Thyroid gland (tissue), 4 donors: ENCODE results near the gene UBE2QL1. TPM values are rescaled to one million over a fixed set of nuclear protein-coding genes. Genes with fewer than 3 reads are reported as not detected.
A peak's percentile ranks its signal among the peaks of the same experiment; 100 is the strongest.

Experiments used
- DNase-seq, 2 donors: peaks; one replicate each; pipeline ENCODE4 v3.0.0-alpha.2; 2019
- H3K27ac ChIP-seq, 3 donors: fragments of 200-600 bp; sonication (generic); 1 replicate in 2 of 3; 2 replicates in 1 of 3; pipeline ENCODE4 v1.5.1; 2016 to 2019; ENCODE audit warnings: mild to moderate bottlenecking in 1 of 3, moderate library complexity in 1 of 3
- H3K27me3 ChIP-seq: fragments of 200-600 bp; sonication (generic); one replicate; pipeline ENCODE4 v1.5.1; 2019
- H3K36me3 ChIP-seq, 2 donors: fragments of 200-600 bp; sonication (generic); one replicate each; pipeline ENCODE4 v1.5.1; 2016 to 2019
- H3K4me1 ChIP-seq, 2 donors: fragments of 200-600 bp; sonication (generic); one replicate each; pipeline ENCODE4 v1.5.1; 2017 to 2019
- H3K4me3 ChIP-seq, 3 donors: fragments of 200-600 bp; sonication (generic); replicated peaks in 1 of 3; 1 replicate in 2 of 3; 2 replicates in 1 of 3; pipeline ENCODE4 v1.5.1; 2016; ENCODE audit warnings: mild to moderate bottlenecking in 1 of 3
- H3K9me3 ChIP-seq: fragments of 200-600 bp; sonication (generic); one replicate; pipeline ENCODE4 v1.5.1; 2017
- POLR2A ChIP-seq, 2 donors: fragments of 450-650 bp; IDR thresholded peaks; one replicate each; pipeline ENCODE4 v1.6.1; 2017; ENCODE audit warnings: antibody characterized with exemption in 2 of 2, mild to moderate bottlenecking in 2 of 2, moderate library complexity in 1 of 2
- WGBS, 2 donors: methylation state at CpG; one replicate each; pipeline ENCODE4 v1.1.5; 2017; 5-methylcytosine and 5-hydroxymethylcytosine counted together
- intact Hi-C: fragments of 100-400 bp; cut with DNase I; formaldehyde crosslinking; loops from one replicate; pipeline ENCODE4 v1.15.1; 2023
- total RNA-seq, 4 donors: library from RNA; depleted of rRNA; stranded (reverse); fragments of >200 nt; gene quantifications; one replicate each; pipeline ENCODE4 v1.2.3, GENCODE V29; 2016
- TF ChIP-seq, protein P1 (sequence below), 6 experiments: fragments of 200-600 bp in 3 of 6; fragments of 450-650 bp in 3 of 6; sonication (generic) in 3 of 6; IDR thresholded peaks; one replicate each; pipeline ENCODE4 v1.5.1; 2016 to 2019; ENCODE audit warnings: antibody characterized with exemption in 6 of 6, mild to moderate bottlenecking in 2 of 6, inconsistent platforms in 1 of 6, moderate library complexity in 1 of 6

UBE2QL1 gene
- total RNA-seq, 4 donors from 2014 or later, result 2.0 to 4.0 (median 2.6) TPM

- no peaks in the 10 kb centered on the region for H3K9me3 ChIP-seq
- DNase-seq, result no peak
- H3K36me3 ChIP-seq, result no peaks in the 10 kb centered on the region
- WGBS, 2 donors, result 75 to 90% methylated on average over 6 of the region's 6 CpGs
- intact Hi-C loops, result no loop called here
- H3K4me3 ChIP-seq, result no peak overlapping the region
- no peaks in the 10 kb centered on the region for H3K27me3 ChIP-seq
- no peak overlapping the region for H3K27ac ChIP-seq
- TF ChIP-seq POLR2A (IDR thresholded peaks at IDR 0.05), result no peak
- TF ChIP-seq, protein P1, sequence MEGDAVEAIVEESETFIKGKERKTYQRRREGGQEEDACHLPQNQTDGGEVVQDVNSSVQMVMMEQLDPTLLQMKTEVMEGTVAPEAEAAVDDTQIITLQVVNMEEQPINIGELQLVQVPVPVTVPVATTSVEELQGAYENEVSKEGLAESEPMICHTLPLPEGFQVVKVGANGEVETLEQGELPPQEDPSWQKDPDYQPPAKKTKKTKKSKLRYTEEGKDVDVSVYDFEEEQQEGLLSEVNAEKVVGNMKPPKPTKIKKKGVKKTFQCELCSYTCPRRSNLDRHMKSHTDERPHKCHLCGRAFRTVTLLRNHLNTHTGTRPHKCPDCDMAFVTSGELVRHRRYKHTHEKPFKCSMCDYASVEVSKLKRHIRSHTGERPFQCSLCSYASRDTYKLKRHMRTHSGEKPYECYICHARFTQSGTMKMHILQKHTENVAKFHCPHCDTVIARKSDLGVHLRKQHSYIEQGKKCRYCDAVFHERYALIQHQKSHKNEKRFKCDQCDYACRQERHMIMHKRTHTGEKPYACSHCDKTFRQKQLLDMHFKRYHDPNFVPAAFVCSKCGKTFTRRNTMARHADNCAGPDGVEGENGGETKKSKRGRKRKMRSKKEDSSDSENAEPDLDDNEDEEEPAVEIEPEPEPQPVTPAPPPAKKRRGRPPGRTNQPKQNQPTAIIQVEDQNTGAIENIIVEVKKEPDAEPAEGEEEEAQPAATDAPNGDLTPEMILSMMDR (IDR thresholded peaks at IDR 0.05), result no peak
- peaks cover 0 to 10% of the 10 kb centered on the region in 2 donors for H3K4me1 ChIP-seq
Observed at GRCh38 chr5:6543346-6543730, 94.7 kb downstream of the UBE2QL1 start.

DNA sequence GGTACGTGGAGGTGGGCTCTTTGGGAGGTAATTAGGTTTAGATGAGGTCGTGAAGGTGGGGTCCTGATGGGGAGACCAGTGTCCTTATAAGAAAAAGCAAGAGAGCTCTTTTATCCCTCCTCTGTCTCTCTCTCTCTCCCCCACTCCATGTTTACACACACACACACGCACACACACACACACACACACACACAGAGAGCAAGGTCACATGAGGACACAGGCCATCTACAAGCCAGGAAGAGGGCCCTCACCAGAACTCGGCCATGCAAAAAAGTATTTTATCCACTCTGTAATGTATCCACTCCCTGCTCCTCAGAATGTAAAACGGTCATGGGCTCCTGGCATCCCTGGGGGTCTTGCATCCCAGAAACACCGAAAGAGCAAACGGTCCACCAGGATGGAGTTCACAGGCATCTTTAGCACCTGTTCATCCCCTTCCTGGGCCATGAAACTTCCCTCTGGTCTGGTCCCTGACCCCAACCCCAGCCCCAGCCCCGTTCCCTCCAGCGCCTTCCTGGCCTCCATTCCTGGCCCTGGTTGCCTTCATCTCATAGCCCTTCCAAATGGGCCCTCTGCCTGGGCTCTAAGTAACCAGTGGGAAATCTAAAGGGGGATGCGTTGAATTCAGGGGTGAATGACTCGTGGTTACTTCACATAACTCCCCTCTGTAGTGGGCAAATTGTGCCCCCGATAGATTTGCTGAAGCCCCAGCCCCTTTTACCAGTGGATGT, 95.3 kb downstream of the UBE2QL1 start:
- no peak for TF ChIP-seq POLR2A (IDR thresholded peaks at IDR 0.05)
- TF ChIP-seq, protein P1 (IDR thresholded peaks at IDR 0.05), result no peak
- peak; percentile 11 to 18 for DNase-seq
- 75 to 78% methylated on average over 12 of the region's 12 CpGs for whole genome bisulfite sequencing, 2 donors
- intact Hi-C loops, result no loop called here
- H3K4me3 ChIP-seq, result no peak overlapping the region
- no peak overlapping the region for H3K27ac ChIP-seq
- no peaks in the 10 kb centered on the region for H3K9me3 ChIP-seq
- no peaks in the 10 kb centered on the region for H3K36me3 ChIP-seq
- no peaks in the 10 kb centered on the region for H3K27me3 ChIP-seq
- peaks cover 0 to 10% of the 10 kb centered on the region in 2 donors for H3K4me1 ChIP-seq

Other genes with a start within 250 kb of the UBE2QL1 start
- 10 to 100 TPM; 14.6 to 29.7 (median 25.7) TPM for gene MED10, start 70.3 kb upstream of the UBE2QL1 start, total RNA-seq
- gene NSUN2, start 184.2 kb downstream of the UBE2QL1 start, total RNA-seq, result 10 to 100 TPM; 34.1 to 49.6 (median 41.9) TPM
- gene SRD5A1, start 184.6 kb downstream of the UBE2QL1 start, total RNA-seq, result 1 to 10 TPM; 3.0 to 7.5 (median 5.0) TPM